A673 (cell line): Measurements from ENCODE around the gene PDE6G.

Experiments used
- EZH2 ChIP-seq: fragments of 200-600 bp; sonication (generic); IDR thresholded peaks from 2 replicates; pipeline ENCODE4 v1.6.1; 2017; ENCODE audit warnings: borderline replicate concordance, low read depth, mild to moderate bottlenecking, mixed read lengths, antibody characterized with exemption, low read length; ENCODE audit not compliant: poor library complexity, severe bottlenecking
- TF ChIP-seq, protein P1 (sequence below): fragments of 300-800, 200-600 bp; sonication (generic); conservative IDR thresholded peaks from 2 replicates; pipeline ENCODE4 v1.5.1; 2017; ENCODE audit warnings: low read depth, mild to moderate bottlenecking, antibody characterized with exemption, low read length, moderate library complexity, mixed read lengths

DNA sequence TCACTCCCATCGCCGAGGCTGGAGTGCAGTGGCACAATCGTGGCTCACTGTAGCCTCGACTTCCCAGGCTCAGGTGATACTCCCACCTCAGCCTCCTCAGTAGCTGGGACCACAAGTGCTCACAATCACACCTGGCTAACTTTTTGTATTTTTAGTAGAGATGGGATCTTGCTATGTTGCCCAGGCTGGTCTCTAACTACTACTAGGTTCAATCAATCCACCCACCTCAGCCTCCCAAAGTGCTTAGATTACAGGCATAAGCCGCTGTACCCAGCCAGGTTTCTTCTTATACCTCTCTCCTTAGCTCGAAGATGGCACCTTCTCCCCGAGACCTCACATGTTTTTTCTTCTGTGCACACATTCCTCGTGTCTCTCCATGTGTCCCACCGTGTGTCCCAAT, 16.3 kb downstream of the PDE6G start:
- TF ChIP-seq, protein P1, sequence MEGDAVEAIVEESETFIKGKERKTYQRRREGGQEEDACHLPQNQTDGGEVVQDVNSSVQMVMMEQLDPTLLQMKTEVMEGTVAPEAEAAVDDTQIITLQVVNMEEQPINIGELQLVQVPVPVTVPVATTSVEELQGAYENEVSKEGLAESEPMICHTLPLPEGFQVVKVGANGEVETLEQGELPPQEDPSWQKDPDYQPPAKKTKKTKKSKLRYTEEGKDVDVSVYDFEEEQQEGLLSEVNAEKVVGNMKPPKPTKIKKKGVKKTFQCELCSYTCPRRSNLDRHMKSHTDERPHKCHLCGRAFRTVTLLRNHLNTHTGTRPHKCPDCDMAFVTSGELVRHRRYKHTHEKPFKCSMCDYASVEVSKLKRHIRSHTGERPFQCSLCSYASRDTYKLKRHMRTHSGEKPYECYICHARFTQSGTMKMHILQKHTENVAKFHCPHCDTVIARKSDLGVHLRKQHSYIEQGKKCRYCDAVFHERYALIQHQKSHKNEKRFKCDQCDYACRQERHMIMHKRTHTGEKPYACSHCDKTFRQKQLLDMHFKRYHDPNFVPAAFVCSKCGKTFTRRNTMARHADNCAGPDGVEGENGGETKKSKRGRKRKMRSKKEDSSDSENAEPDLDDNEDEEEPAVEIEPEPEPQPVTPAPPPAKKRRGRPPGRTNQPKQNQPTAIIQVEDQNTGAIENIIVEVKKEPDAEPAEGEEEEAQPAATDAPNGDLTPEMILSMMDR: no peak
- TF ChIP-seq EZH2: no peak
